Heart left ventricle (tissue), 16 donors: Measurements from ENCODE around the gene RELB. TPM values are rescaled to one million over a fixed set of nuclear protein-coding genes. Genes with fewer than 3 reads are reported as not detected.

ENCODE experiments used
- ATAC-seq, 4 donors: fragments of 200-7000 bp; cut with Tn5 transposase; one replicate each; pipeline ENCODE4 v1.9.1; 2020 to 2022; ENCODE audit warnings: moderate library complexity in 4 of 4, mild to moderate bottlenecking in 3 of 4, moderate number of reproducible peaks in 1 of 4
- DNase-seq, 5 donors: peaks; one replicate each; pipeline ENCODE4 v3.0.0-alpha.2; 2020
- H3K27ac ChIP-seq, 12 donors: fragments of 200-600 bp; sonication (generic) in 4 of 12; one replicate each; pipeline versions ENCODE4 v1.5.0 to v1.8.0; 2016 to 2022; ENCODE audit warnings: mild to moderate bottlenecking in 2 of 12
- H3K27me3 ChIP-seq, 9 donors: fragments of 200-600 bp; sonication (generic) in 2 of 9; one replicate each; pipeline versions ENCODE4 v1.5.1 to v1.8.0; 2016 to 2022; ENCODE audit warnings: mild to moderate bottlenecking in 3 of 9
- H3K36me3 ChIP-seq, 9 donors: fragments of 200-600 bp; sonication (generic) in 2 of 9; one replicate each; pipeline versions ENCODE4 v1.5.0 to v1.8.0; 2018 to 2022; ENCODE audit warnings: mild to moderate bottlenecking in 2 of 9
- H3K4me1 ChIP-seq, 12 donors: fragments of 200-600 bp; sonication (generic) in 4 of 12; one replicate each; pipeline versions ENCODE4 v1.5.0 to v1.8.0; 2016 to 2022; ENCODE audit warnings: mild to moderate bottlenecking in 3 of 12
- H3K4me3 ChIP-seq, 12 donors: fragments of 200-600 bp; sonication (generic) in 4 of 12; one replicate each; pipeline versions ENCODE4 v1.5.0 to v1.8.0; 2017 to 2022; ENCODE audit warnings: mild to moderate bottlenecking in 9 of 12, moderate library complexity in 4 of 12
- H3K9me3 ChIP-seq, 12 donors: fragments of 200-600 bp; sonication (generic) in 4 of 12; one replicate each; pipeline versions ENCODE4 v1.5.0 to v1.8.0; 2016 to 2022; ENCODE audit warnings: mild to moderate bottlenecking in 1 of 12
- POLR2A ChIP-seq, 2 donors: fragments of 450-650 bp; IDR thresholded peaks; one replicate each; pipeline ENCODE4 v1.6.1; 2017; ENCODE audit warnings: antibody characterized with exemption in 2 of 2, mild to moderate bottlenecking in 2 of 2, moderate library complexity in 2 of 2
- WGBS, 4 donors: extraction: QIAGEN DNeasy Blood & Tissue Kit in 2 of 4; methylation state at CpG; one replicate each; pipeline versions ENCODE4 v1.1.5 to v1.1.7; 2013 to 2018; 5-methylcytosine and 5-hydroxymethylcytosine counted together
- intact Hi-C, 10 donors: fragments of 100-400 bp; cut with DNase I; formaldehyde crosslinking; loops; one replicate each; pipeline versions ENCODE4 v1.11.1 to v1.14.2; 2022
- polyA plus RNA-seq, 2 donors: library from polyadenylated mRNA; stranded (reverse); fragments of 200-250 nt; gene quantifications; one replicate each; pipeline ENCODE4 v1.2.3, GENCODE V29; 2013
- total RNA-seq, 9 donors: library from RNA; depleted of rRNA in 2 of 9; stranded (reverse); fragments of >200 nt in 2 of 9; fragmentation: NEBNext Ultra II Directional in 3 of 9; extraction: Animal tissue kit (Norgen Biotek cat#: 25700) in 3 of 9; gene quantifications; one replicate each; pipeline versions ENCODE4 v1.1.0 to v1.2.4, GENCODE V29; 2016 to 2023
- TF ChIP-seq, protein P1 (sequence below), 12 donors: fragments of 200-600 bp; sonication (generic) in 4 of 12; IDR thresholded peaks; one replicate each; pipeline versions ENCODE4 v1.5.0 to v1.8.0; 2018 to 2022; ENCODE audit warnings: antibody characterized with exemption in 12 of 12, mild to moderate bottlenecking in 5 of 12
- donor health status: ischemic (EF 13 %, LVEDD 7.1; RV severe dilation, severe dysfunction).
- donor health status: healthy with polysubstance abuse.
- donor health status: DM: no; HTN: yes; CAD: no.
- donor health status: DM: no; HTN: no; CAD: no.
- donor health status: ischemic (EF 25% LVEDD 6.9; RV normal size, moderate dysfunction).
- donor health status: ischemic (EF 25% LVEDD 5.7; RV mildly dilated, moderate dysfunction).
- donor health status: healthy.
- donor health status: DM: yes; HTN: yes; CAD: no.
- donor health status: ischemic (EF 35%, LVEDD 5.7; RV mildly dilated, moderate dysfunction).
- donor health status: nonischemic (EF 11% LVEDD 7.7; RV severe dilation, severe dysfunction).
- donor health status: DM: yes; HTN: yes; CAD: no.
- donor health status: PGD.
- donor health status: ischemic (EF 29% LVEDD 5.4; RV normal size, mild dysfunction).
- donor health status: nonischemic (EF 23%, LVEDD 6.1; RV moderate dilation, normal function).

The RELB gene
- total and polyA plus RNA-seq, 11 donors = 1.6 to 23.2 (median 6.7) TPM

DNA sequence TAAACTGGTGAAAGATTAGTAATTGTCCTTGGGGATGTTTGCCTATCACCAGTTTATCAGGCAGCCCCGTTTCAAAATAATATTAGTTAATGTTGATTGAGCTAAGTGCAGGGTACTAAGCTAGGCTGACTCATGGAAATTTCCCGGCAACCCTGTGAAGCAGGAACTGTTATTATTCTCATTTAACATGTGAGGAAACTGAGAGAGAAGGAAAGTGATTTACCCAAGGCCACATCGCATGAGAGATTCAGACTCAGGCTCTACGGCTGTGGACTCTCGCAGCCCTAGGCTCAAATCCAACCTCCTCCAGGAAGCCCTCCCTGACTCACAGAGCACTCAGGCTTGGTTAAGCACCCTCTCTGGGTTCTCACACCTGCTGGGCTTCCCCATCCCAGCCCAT, 26.4 kb upstream of the RELB start:
- no peak for DNase-seq
- Histone ChIP-seq H3K36me3 (peaks cover 4 to 85% (median 73%) of the 10 kb centered on the region in 9 donors), H3K27me3 (no peaks in the 10 kb centered on the region), H3K4me3 (no peak overlapping the region), H3K4me1 (no peaks in the 10 kb centered on the region), H3K9me3 (no peaks in the 10 kb centered on the region), H3K27ac (no peak overlapping the region)
- intact Hi-C loops = no loop called here
- WGBS, 4 donors = 90 to 96% (median 94%) methylated on average over 5 of the region's 5 CpGs
- no peak for ATAC-seq
- no peak for TF ChIP-seq POLR2A (IDR thresholded peaks at IDR 0.05)
- TF ChIP-seq, protein P1, sequence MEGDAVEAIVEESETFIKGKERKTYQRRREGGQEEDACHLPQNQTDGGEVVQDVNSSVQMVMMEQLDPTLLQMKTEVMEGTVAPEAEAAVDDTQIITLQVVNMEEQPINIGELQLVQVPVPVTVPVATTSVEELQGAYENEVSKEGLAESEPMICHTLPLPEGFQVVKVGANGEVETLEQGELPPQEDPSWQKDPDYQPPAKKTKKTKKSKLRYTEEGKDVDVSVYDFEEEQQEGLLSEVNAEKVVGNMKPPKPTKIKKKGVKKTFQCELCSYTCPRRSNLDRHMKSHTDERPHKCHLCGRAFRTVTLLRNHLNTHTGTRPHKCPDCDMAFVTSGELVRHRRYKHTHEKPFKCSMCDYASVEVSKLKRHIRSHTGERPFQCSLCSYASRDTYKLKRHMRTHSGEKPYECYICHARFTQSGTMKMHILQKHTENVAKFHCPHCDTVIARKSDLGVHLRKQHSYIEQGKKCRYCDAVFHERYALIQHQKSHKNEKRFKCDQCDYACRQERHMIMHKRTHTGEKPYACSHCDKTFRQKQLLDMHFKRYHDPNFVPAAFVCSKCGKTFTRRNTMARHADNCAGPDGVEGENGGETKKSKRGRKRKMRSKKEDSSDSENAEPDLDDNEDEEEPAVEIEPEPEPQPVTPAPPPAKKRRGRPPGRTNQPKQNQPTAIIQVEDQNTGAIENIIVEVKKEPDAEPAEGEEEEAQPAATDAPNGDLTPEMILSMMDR (IDR thresholded peaks at IDR 0.05) = no peak

DNA sequence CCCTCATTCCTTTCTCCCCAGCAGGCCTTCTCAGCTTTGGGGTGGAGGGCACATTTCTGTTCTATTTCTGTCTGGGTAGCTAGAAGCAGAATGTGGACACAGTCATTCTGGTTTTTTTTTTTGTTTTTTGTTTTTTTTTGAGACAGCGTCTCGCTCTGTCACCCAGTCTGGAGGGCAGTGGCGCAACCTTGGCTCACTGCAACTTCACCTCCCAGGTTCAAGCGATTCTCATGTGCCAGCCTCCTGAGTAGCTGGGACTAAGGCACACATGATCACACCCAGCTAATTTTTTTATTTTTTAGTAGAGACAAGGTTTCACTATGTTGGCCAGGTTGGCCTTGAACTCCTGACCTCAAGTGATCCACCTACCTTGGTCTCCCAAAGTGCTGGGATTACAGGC, 25.8 kb upstream of the RELB start:
- 94 to 98% (median 97%) methylated on average over 4 of the region's 4 CpGs for WGBS, 4 donors
- H3K9me3 ChIP-seq = no peaks in the 10 kb centered on the region
- DNase-seq (no peak), ATAC-seq (no peak)
- intact Hi-C loops = no loop called here
- H3K36me3 ChIP-seq = peaks cover 4 to 88% (median 78%) of the 10 kb centered on the region in 9 donors
- H3K4me3 ChIP-seq = no peak overlapping the region
- H3K4me1 ChIP-seq = no peaks in the 10 kb centered on the region
- no peak overlapping the region for H3K27ac ChIP-seq
- TF ChIP-seq POLR2A (IDR thresholded peaks at IDR 0.05) = no peak
- TF ChIP-seq, protein P1 (IDR thresholded peaks at IDR 0.05) = no peak
- H3K27me3 ChIP-seq = no peaks in the 10 kb centered on the region

DNA sequence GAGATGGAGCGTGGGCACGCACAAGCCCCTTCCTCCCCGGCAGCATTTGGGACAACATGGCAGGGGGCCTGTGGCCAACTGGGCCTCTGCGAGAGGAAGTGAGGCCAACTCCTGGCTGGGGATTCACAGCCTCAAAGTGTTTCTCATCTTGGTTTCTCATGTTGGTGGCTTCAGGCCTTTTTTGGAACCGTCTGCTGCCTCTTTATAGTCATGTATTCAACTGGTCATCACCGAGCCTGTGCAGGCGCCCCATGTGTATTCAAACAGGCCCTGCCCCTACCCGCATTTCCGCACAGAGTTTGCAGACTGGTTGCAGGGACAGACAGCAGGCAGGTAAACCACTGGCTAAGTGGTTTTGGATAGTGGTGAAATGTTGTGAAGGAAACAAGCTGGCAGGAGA, 17.3 kb upstream of the RELB start:
- H3K9me3 ChIP-seq = no peaks in the 10 kb centered on the region
- no peak overlapping the region for H3K4me3 ChIP-seq
- no peak overlapping the region for H3K27ac ChIP-seq
- DNase-seq (no peak), ATAC-seq (no peak)
- TF ChIP-seq POLR2A (IDR thresholded peaks at IDR 0.05) = no peak
- TF ChIP-seq, protein P1 (IDR thresholded peaks at IDR 0.05) = no peak
- WGBS, 4 donors = 85 to 92% (median 90%) methylated on average over 8 to 9 of the region's 9 CpGs
- H3K36me3 ChIP-seq = peaks cover 0 to 100% (median 89%) of the 10 kb centered on the region in 9 donors
- no peaks in the 10 kb centered on the region for H3K27me3 ChIP-seq
- H3K4me1 ChIP-seq = no peaks in the 10 kb centered on the region
- intact Hi-C loops = no loop called here

DNA sequence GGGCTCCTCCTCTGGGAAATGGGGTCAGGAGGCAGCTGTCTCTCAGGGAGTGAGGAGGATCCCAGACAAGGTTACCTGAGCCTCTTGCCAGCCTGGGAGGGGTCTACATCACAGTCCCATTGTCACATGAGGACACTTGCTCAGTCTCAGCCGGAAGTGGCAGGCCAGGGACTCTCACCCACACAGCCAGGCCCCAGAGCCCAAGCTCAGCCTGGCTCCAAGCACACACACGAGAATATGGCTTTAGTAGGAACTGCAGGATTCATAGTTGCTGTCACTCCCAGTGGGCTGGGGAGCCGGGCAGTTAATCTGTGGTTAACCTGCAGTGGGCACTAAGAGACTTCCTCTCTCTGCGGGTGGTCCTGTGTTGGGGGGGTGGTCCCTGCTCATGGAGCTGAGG, 15.8 kb upstream of the RELB start:
- intact Hi-C loops = no loop called here
- H3K27me3 ChIP-seq = no peaks in the 10 kb centered on the region
- H3K9me3 ChIP-seq = no peaks in the 10 kb centered on the region
- WGBS, 4 donors = 91 to 100% (median 94%) methylated on average over 2 to 4 of the region's 4 CpGs
- no peak for TF ChIP-seq POLR2A (IDR thresholded peaks at IDR 0.05)
- TF ChIP-seq, protein P1 (IDR thresholded peaks at IDR 0.05) = no peak
- ATAC-seq (no peak), DNase-seq (no peak)
- no peak overlapping the region for H3K4me3 ChIP-seq
- H3K4me1 ChIP-seq = no peaks in the 10 kb centered on the region
- H3K27ac ChIP-seq = no peak overlapping the region
- H3K36me3 ChIP-seq = peaks cover 0 to 98% (median 86%) of the 10 kb centered on the region in 9 donors
